ENCODE results near the gene CHKB. TPM values are rescaled to one million over a fixed set of nuclear protein-coding genes. Genes with fewer than 3 reads are reported as not detected.
A peak's percentile ranks its signal among the peaks of the same experiment; 100 is the strongest.

Gene CHKB
- total RNA-seq, 4 donors from 2014 or later, result 47.0 to 71.3 (median 66.4) TPM

DNA sequence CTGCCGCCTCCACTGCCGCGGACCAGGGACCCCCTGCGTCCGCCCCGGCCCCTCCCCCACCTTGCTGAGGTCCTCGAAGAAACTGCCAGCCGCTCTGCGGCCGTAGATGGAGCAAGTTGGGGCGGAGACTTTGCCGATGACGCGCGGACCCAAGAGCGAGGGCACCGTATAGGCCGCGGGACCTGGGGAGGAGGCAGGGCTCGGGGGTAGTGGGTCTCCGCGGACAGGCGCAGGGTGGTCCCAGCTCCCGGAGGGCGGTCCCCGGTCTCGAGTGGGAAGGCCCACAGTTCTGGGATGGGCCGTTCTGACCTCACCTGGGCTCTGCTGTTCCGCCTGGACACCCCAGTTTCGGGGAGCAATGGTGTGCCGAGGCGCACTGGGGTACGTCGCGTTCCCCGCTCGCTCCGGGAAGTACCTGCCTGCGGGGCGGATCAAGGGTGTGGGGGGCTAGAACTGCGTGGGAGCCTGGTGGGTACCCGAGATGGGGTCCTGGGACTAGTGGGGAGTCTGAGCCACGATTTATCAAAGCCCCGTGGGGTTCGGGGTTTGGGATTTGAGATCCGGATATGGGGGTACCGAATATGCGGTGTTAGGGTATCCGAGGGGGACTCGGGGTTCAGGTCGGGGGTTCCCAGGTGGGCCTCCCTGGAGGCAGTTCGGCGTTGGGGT lies 51.6 kb downstream of the CHKB start:
- peak in 1 of 2 donors; percentile 23 for TF ChIP-seq POLR2A (IDR thresholded peaks at IDR 0.05)
- TF ChIP-seq, protein P1, sequence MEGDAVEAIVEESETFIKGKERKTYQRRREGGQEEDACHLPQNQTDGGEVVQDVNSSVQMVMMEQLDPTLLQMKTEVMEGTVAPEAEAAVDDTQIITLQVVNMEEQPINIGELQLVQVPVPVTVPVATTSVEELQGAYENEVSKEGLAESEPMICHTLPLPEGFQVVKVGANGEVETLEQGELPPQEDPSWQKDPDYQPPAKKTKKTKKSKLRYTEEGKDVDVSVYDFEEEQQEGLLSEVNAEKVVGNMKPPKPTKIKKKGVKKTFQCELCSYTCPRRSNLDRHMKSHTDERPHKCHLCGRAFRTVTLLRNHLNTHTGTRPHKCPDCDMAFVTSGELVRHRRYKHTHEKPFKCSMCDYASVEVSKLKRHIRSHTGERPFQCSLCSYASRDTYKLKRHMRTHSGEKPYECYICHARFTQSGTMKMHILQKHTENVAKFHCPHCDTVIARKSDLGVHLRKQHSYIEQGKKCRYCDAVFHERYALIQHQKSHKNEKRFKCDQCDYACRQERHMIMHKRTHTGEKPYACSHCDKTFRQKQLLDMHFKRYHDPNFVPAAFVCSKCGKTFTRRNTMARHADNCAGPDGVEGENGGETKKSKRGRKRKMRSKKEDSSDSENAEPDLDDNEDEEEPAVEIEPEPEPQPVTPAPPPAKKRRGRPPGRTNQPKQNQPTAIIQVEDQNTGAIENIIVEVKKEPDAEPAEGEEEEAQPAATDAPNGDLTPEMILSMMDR (IDR thresholded peaks at IDR 0.05), result no peak
- peak overlapping the region; percentile 61 for H3K4me3 ChIP-seq (ENCODE audit: low read depth, poor library complexity, severe bottlenecking)
- WGBS, 2 donors, result 2 to 6% methylated on average over 33 to 41 of the region's 53 CpGs
- DNase-seq (ENCODE audit: low spot score in 2 of 2), result peak; percentile 88 to 98
- intact Hi-C loops (cut with DNase I; ENCODE audit: low total_unique reads), result no loop called here

DNA sequence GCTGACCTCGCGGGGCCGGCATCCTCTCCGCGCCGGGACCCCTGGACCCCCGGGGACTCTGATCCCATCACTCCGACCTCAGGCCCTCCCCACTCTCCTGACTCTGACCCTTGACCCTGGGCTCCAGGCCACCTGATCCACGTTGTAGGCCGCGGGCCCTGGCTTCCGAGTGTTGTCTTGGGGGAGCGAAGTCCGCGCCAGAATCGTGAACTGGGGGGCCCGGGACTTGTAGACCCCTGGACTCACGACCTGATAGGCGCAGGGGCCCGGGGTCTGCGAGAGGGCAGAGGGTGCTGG lies 52.1 kb downstream of the CHKB start:
- peak overlapping the region; percentile 61 for H3K4me3 ChIP-seq (ENCODE audit: low read depth, poor library complexity, severe bottlenecking)
- 0% methylated on average over 7 to 19 of the region's 21 CpGs for WGBS, 2 donors
- no peak for TF ChIP-seq POLR2A (IDR thresholded peaks at IDR 0.05)
- TF ChIP-seq, protein P1 (IDR thresholded peaks at IDR 0.05), result no peak
- no peak for DNase-seq (ENCODE audit: low spot score in 2 of 2)
- intact Hi-C loops (cut with DNase I; ENCODE audit: low total_unique reads), result no loop called here

DNA sequence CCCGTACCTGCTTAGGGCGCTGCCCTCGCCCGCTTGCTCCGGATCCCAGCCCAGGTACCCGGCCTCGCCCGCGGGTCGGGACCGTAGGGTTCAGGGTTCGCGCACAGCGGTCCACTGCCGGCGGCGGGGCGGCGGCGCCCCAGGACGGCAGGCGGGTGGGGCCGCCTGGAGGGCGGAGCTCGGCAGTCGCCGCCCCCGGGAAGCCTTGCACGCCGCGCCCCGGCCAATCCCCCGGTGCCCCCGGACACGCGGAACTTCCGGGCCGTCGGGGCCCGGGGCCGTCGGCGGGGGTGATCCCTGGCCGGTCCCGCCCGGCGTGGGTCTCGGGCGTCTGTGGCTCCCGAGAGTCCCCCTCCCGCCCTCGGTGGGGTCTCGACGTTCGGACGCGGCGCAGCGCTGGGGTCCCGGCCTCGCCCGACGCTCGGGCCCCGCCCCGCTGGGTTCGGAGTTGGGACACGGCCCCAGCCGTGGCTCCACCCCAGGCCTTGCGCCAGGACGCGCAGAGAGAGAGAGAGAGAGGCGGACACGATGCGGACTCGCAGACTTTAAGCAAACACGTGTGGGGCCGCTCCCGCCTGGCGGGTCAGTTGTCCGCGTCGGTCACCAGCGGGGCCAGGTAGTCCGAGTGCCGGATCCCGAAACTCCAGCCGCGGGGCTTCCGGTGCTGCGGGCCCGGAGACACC lies 52.6 kb downstream of the CHKB start, which contains the start of gene TYMP:
TYMP (minus strand) TSS at position 116 of the 683 bp plus-strand sequence. CDS start 303 bp downstream, outside the sequence.
- WGBS, 2 donors, result 0% methylated on average over 20 to 72 of the region's 92 CpGs
- intact Hi-C loops (cut with DNase I; ENCODE audit: low total_unique reads), result no loop called here
- peak in 1 of 2 donors; percentile 2 for TF ChIP-seq POLR2A (IDR thresholded peaks at IDR 0.05)
- TF ChIP-seq, protein P1 (IDR thresholded peaks at IDR 0.05), result peak in 1 of 3 donors; percentile 18
- peak; percentile 77 to 97 for DNase-seq (ENCODE audit: low spot score in 2 of 2)
- H3K4me3 ChIP-seq (ENCODE audit: low read depth, poor library complexity, severe bottlenecking), result peak within 1 kb of the TSS; percentile 61

DNA sequence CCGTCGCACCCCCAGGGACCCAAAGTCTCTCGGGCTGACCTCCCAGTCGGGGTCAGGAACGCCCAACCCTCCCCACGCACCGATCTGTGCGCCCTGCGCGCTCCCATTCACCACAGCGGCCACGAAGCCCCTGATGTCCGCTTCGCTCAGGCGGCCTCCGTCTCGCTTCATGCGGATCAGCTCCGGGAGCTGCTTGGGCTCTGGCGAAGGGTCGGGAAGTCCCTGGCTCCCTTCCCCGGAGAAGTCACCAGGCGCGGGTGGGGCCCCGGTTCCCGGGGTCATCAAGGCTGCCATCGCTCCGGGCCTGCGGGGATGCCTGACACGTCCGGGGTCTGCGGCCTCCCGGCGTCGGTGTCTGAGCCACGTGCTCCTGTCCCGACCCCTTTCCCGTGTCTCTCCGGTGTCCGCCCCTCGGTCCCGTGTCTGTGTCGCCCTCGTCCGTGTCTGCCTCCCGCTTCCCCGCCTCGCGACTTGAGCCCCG lies 53.2 kb downstream of the CHKB start:
- intact Hi-C loops (cut with DNase I; ENCODE audit: low total_unique reads), result no loop called here
- H3K4me3 ChIP-seq (ENCODE audit: low read depth, poor library complexity, severe bottlenecking), result peak overlapping the region; percentile 61
- TF ChIP-seq, protein P1 (IDR thresholded peaks at IDR 0.05), result no peak
- no peak for TF ChIP-seq POLR2A (IDR thresholded peaks at IDR 0.05)
- DNase-seq (ENCODE audit: low spot score in 2 of 2), result peak in 1 of 2 donors; percentile 95
- 12 to 22% methylated on average over 27 to 33 of the region's 50 CpGs for WGBS, 2 donors

Other genes with a start within 250 kb of the CHKB start
- gene PPP6R2, start 239.5 kb downstream of the CHKB start, total RNA-seq, result 10 to 100 TPM; 32.0 to 56.3 (median 50.9) TPM
- 100 to 1,000 TPM in 2 of 4 donors, 10 to 100 TPM in 2; 70.8 to 123 (median 87.2) TPM for gene SBF1, start 107.8 kb downstream of the CHKB start, total RNA-seq
- under 1 TPM in 3 of 4 donors, not detected in 1; 0.19 to 0.56 (median 0.52) TPM for gene ADM2, start 101.3 kb downstream of the CHKB start, total RNA-seq
- not detected for gene MIOX, start 96.0 kb downstream of the CHKB start, total RNA-seq
- gene LMF2, start 75.1 kb downstream of the CHKB start, total RNA-seq, result 10 to 100 TPM; 34.8 to 47.2 (median 38.8) TPM
- gene NCAPH2, start 74.6 kb downstream of the CHKB start, total RNA-seq, result 10 to 100 TPM; 40.7 to 54.3 (median 41.5) TPM
- gene SCO2, start 57.3 kb downstream of the CHKB start, total RNA-seq, result 1 to 10 TPM; 1.5 to 9.4 (median 4.4) TPM
- gene TYMP, start 52.8 kb downstream of the CHKB start, total RNA-seq, result 10 to 100 TPM; 23.6 to 63.3 (median 33.5) TPM
- gene KLHDC7B, start 37.0 kb downstream of the CHKB start, total RNA-seq, result under 1 TPM in 2 of 4 donors, not detected in 2; 0.07 to 0.10 TPM
- gene SYCE3, start 19.9 kb downstream of the CHKB start, total RNA-seq, result not detected
- gene CPT1B, start 4.4 kb downstream of the CHKB start, total RNA-seq, result 10 to 100 TPM in 1 of 4 donors, 1 to 10 TPM in 3; 4.7 to 12.0 (median 6.8) TPM
- 1 to 10 TPM; 2.1 to 5.4 (median 3.6) TPM for gene MAPK8IP2, start 17.9 kb upstream of the CHKB start, total RNA-seq
- gene ARSA, start 45.3 kb upstream of the CHKB start, total RNA-seq, result 10 to 100 TPM; 23.3 to 51.8 (median 30.4) TPM
- 1 to 10 TPM; 4.0 to 8.9 (median 6.8) TPM for gene SHANK3, start 90.0 kb upstream of the CHKB start, total RNA-seq
- under 1 TPM in 2 of 4 donors, not detected in 2; 0.65 to 0.97 TPM for gene ACR, start 155.4 kb upstream of the CHKB start, total RNA-seq
- 10 to 100 TPM in 3 of 4 donors, 1 to 10 TPM in 1; 9.5 to 17.7 (median 14.3) TPM for gene RABL2B, start 200.8 kb upstream of the CHKB start, total RNA-seq